Large intestine (tissue), 3 donors: ENCODE data around the gene SETD3. TPM values are rescaled to one million over a fixed set of nuclear protein-coding genes. Genes with fewer than 3 reads are reported as not detected.

ENCODE experiments used
- DNase-seq, 2 donors: peaks; one replicate each; pipeline versions ENCODE4 v3.0.0 to v3.0.0-alpha.2; 2013
- H3K27ac ChIP-seq: one replicate; pipeline ENCODE4 v1.5.1; 2013; ENCODE audit warnings: low read length
- H3K27me3 ChIP-seq: 2 replicates; pipeline ENCODE4 v1.6.1; 2013; ENCODE audit warnings: low read length; ENCODE audit not compliant: control insufficient read depth, insufficient read depth
- H3K36me3 ChIP-seq: 2 replicates; pipeline ENCODE4 v1.6.1; 2013; ENCODE audit warnings: low read length; ENCODE audit not compliant: control insufficient read depth, insufficient read depth
- H3K4me1 ChIP-seq: one replicate; pipeline ENCODE4 v1.6.1; 2013; ENCODE audit warnings: low read length; ENCODE audit not compliant: control insufficient read depth, insufficient read depth
- H3K4me3 ChIP-seq: one replicate; pipeline ENCODE4 v1.5.1; 2013; ENCODE audit warnings: low read length
- H3K9me3 ChIP-seq: one replicate; pipeline ENCODE4 v1.6.1; 2013; ENCODE audit warnings: mild to moderate bottlenecking, low read depth, low read length, moderate library complexity; ENCODE audit not compliant: control insufficient read depth
- WGBS: methylation state at CpG from one replicate; pipeline ENCODE4 v1.1.5; 2013; ENCODE audit warnings: low lambda C conversion rate; ENCODE audit not compliant: insufficient coverage; 5-methylcytosine and 5-hydroxymethylcytosine counted together
- polyA plus RNA-seq: library from polyadenylated mRNA; unstranded; fragments of 120-200 nt; gene quantifications from one replicate; pipeline ENCODE4 v1.2.1, GENCODE V29; 2013

SETD3 gene
- polyA plus RNA-seq, 1 donor = 56.9 TPM

GRCh38 chr14:99360774-99361595 is 119.7 kb downstream of the SETD3 start:
- H3K9me3 ChIP-seq = no peaks in the 10 kb centered on the region
- H3K27me3 ChIP-seq = no peaks in the 10 kb centered on the region
- WGBS = no CpG with 5 or more reads among the region's 24 CpGs
- no peak overlapping the region for H3K4me3 ChIP-seq
- no peak for DNase-seq
- no peaks in the 10 kb centered on the region for H3K4me1 ChIP-seq
- H3K36me3 ChIP-seq = no peaks in the 10 kb centered on the region
- no peak overlapping the region for H3K27ac ChIP-seq

- no peaks in the 10 kb centered on the region for H3K9me3 ChIP-seq
- no peak overlapping the region for H3K27ac ChIP-seq
- no peaks in the 10 kb centered on the region for H3K36me3 ChIP-seq
- no peak for DNase-seq
- H3K4me1 ChIP-seq = no peaks in the 10 kb centered on the region
- H3K27me3 ChIP-seq = no peaks in the 10 kb centered on the region
- no CpG with 5 or more reads among the region's 5 CpGs for WGBS
- H3K4me3 ChIP-seq = no peak overlapping the region
Observed at GRCh38 chr14:99359906-99360305, 120.8 kb downstream of the SETD3 start.

GRCh38 chr14:99357916-99358390 is 122.7 kb downstream of the SETD3 start:
- no peaks in the 10 kb centered on the region for H3K27me3 ChIP-seq
- no CpG with 5 or more reads among the region's 12 CpGs for WGBS
- DNase-seq = no peak
- H3K9me3 ChIP-seq = no peaks in the 10 kb centered on the region
- H3K4me3 ChIP-seq = no peak overlapping the region
- no peaks in the 10 kb centered on the region for H3K36me3 ChIP-seq
- no peak overlapping the region for H3K27ac ChIP-seq
- H3K4me1 ChIP-seq = no peaks in the 10 kb centered on the region

- Histone ChIP-seq H3K36me3 (no peaks in the 10 kb centered on the region), H3K4me1 (no peaks in the 10 kb centered on the region), H3K4me3 (no peak overlapping the region), H3K27ac (no peak overlapping the region), H3K9me3 (no peaks in the 10 kb centered on the region), H3K27me3 (no peaks in the 10 kb centered on the region)
- DNase-seq = no peak
- WGBS = no CpG with 5 or more reads among the region's 15 CpGs
Observed at GRCh38 chr14:99357151-99357915, 123.3 kb downstream of the SETD3 start.

- H3K36me3 ChIP-seq = no peaks in the 10 kb centered on the region
- H3K27me3 ChIP-seq = no peaks in the 10 kb centered on the region
- no CpG with 5 or more reads among the region's 15 CpGs for WGBS
- no peak for DNase-seq
- no peaks in the 10 kb centered on the region for H3K4me1 ChIP-seq
- H3K9me3 ChIP-seq = no peaks in the 10 kb centered on the region
- no peak overlapping the region for H3K4me3 ChIP-seq
- H3K27ac ChIP-seq = no peak overlapping the region
Observed at GRCh38 chr14:99356031-99356608, 124.5 kb downstream of the SETD3 start.

DNA sequence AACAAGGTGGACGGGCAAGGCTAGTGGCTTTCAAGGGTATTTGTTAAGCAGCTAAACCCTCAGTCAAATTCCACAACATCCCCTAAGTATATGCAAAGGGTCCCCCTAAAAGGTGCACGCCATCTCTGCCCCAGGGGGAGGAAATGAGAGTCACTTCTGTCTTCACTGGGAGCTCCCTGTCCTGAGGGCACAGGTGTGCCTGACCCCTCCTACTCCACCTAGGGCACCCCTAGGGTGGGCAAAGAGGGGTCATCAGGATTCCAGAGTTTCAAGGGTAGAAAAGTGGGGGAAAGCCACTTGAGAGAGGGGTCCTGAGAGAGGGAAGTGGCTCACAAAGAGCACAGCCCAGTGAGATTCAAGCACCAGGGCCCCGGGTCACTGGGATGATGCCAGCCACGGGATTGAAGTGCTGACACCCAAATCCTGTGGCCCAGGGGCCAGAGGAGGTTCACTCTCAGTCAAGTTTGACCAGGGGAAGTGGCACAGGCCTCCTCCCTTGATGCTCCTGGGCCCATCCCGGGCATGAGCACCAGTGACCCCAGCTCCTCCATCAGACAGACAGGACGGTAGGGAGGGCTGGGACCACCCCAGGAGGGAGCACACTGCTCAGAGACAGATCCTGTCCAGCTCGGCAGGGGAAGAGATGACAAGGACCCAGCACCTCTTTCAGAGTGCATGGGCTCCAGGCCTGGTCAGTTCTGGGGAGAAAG is 126.3 kb downstream of the SETD3 start:
- WGBS = no CpG with 5 or more reads among the region's 7 CpGs
- no peak for DNase-seq
- Histone ChIP-seq H3K36me3 (no peaks in the 10 kb centered on the region), H3K4me1 (no peaks in the 10 kb centered on the region), H3K9me3 (no peaks in the 10 kb centered on the region), H3K4me3 (no peak overlapping the region), H3K27ac (no peak overlapping the region), H3K27me3 (no peaks in the 10 kb centered on the region)

GRCh38 chr14:99352688-99353280 is 127.9 kb downstream of the SETD3 start:
- WGBS = no CpG with 5 or more reads among the region's 26 CpGs
- no peaks in the 10 kb centered on the region for H3K9me3 ChIP-seq

GRCh38 chr14:99351166-99352007 is 129.3 kb downstream of the SETD3 start:
- Histone ChIP-seq H3K4me3 (no peak overlapping the region), H3K9me3 (no peaks in the 10 kb centered on the region), H3K4me1 (no peaks in the 10 kb centered on the region), H3K27me3 (no peaks in the 10 kb centered on the region), H3K36me3 (no peaks in the 10 kb centered on the region), H3K27ac (no peak overlapping the region)
- no peak for DNase-seq
- WGBS = 20% methylated on average over 1 of the region's 14 CpGs

More at GRCh38 chr14:99352688-99353280, 127.9 kb downstream of the SETD3 start:
- H3K36me3 ChIP-seq = no peaks in the 10 kb centered on the region
- no peak overlapping the region for H3K27ac ChIP-seq
- H3K4me1 ChIP-seq = no peaks in the 10 kb centered on the region
- H3K4me3 ChIP-seq = no peak overlapping the region
- H3K27me3 ChIP-seq = no peaks in the 10 kb centered on the region
- no peak for DNase-seq

- WGBS = no CpG with 5 or more reads among the region's 12 CpGs
- Histone ChIP-seq H3K9me3 (no peaks in the 10 kb centered on the region), H3K4me1 (no peaks in the 10 kb centered on the region), H3K36me3 (no peaks in the 10 kb centered on the region), H3K4me3 (no peak overlapping the region), H3K27me3 (no peaks in the 10 kb centered on the region), H3K27ac (no peak overlapping the region)
- DNase-seq = no peak
Observed at GRCh38 chr14:99350751-99351150, 129.9 kb downstream of the SETD3 start.
